Stimulated activated CD4-positive, alpha-beta T cell treated with anti-CD3 and anti-CD28 coated beads, Interleukin-4, amount 100 ng/mL, for 48 hours (primary cell): ENCODE data around the gene NFKBIB.

Experiments
- DNase-seq, 2 donors: peaks; one replicate each; pipeline ENCODE4 v3.0.0-alpha.2; 2020; ENCODE audit warnings: low read depth in 2 of 2

Gene NFKBIB

DNA sequence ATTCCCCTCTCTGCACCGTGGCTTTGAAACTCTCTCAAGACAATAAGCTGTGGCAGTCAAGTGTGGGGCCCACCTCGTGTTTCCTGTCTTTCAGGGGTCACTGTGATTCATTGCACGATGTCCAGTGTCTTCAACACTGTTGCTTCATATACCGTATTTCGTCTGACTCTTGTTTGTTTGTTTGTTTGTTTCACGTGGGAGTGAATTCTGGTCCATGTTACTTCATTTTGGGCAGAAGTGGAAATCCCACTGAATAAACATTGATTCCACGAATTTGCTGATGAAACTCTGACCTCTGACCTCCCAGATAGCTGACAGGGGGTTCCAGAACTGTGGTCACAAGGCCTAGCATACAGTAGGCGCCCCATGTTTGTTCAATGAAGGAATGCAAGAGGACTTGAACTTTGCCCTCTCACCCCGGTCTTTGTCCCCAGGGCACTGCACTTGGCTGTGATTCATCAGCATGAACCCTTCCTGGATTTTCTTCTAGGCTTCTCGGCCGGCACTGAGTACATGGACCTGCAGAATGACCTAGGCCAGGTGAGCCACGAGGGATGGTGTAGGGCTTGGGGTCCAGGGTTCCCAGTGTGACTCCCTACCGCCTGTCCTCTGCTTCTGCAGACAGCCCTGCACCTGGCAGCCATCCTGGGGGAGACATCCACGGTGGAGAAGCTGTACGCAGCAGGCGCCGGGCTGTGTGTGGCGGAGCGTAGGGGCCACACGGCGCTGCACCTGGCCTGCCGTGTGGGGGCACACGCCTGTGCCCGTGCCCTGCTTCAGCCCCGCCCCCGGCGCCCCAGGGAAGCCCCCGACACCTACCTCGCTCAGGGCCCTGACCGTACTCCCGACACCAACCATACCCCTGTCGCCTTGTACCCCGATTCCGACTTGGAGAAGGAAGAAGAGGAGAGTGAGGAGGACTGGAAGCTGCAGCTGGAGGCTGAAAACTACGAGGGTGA, 5.1 kb downstream of the NFKBIB start:
- DNase-seq = no peak

DNA sequence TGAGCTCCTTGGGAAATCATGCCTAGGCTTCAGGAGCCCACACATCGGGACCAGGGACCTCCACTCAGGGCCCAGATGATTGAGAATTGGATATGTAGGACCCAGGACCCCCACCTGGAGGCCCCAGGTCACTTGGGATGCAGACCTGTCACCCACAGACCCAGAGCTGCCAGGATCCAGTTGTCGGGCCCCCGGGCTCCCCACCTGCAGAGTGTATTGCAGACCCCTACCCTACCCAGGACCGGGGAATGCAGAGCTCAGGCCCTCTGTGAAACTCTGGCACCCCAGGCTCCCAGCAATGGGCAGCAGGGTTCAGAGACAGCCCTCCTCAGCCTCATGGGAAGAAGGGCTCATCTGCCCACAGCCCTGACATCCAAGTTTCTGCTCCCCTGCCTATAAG, 5.9 kb downstream of the NFKBIB start:
- no peak for DNase-seq

DNA sequence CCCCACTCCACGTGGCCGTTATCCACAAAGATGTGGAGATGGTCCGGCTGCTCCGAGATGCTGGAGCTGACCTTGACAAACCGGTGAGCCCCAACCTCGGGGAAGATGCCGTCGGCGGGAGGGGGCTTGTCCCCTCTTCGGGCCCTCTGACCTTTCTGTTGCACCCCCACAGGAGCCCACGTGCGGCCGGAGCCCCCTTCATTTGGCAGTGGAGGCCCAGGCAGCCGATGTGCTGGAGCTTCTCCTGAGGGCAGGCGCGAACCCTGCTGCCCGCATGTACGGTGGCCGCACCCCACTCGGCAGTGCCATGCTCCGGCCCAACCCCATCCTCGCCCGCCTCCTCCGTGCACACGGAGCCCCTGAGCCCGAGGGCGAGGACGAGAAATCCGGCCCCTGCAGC, 7.5 kb downstream of the NFKBIB start:
- no peak for DNase-seq

DNA sequence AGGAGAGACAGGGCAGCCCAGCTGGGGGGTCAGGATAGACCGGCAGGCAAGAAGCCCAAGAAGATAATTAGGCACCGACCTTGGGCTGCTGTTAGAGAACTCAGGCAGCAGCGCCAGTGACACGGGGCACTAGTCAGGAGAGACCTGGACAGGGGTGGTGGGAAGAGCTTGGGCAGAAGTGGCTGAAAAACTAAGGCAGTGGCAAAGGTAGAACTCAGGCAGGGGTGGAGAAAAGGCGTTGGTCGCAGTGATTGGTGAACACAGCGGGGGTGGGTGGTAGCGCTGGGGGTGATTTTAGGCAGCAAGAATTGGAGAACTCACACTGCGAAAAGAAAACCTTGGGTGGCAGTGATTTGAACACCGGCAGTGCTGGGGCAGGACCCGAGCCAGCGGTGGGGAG, 7.9 kb downstream of the NFKBIB start:
- no peak for DNase-seq

DNA sequence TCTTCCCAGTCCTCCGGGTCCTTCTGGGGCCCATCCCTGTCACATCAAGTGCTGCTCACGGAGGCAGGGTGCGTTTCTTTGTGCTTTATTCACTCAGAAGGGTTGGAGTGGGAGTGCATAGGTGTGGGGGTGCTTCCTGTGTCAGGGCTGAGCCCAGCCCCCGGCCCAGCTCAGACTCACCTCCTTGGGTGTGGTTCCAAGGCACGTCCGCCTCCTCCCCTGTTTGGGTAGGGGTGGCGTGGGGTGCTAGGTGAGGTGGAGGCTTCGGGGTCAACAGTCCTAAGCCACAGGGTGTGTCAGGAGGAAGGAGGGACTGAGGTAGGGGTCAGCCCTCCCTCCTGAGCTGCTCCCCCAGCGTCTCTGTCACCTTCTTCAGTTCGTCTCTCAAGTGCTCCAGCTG, 9.1 kb downstream of the NFKBIB start:
- DNase-seq = no peak

DNA sequence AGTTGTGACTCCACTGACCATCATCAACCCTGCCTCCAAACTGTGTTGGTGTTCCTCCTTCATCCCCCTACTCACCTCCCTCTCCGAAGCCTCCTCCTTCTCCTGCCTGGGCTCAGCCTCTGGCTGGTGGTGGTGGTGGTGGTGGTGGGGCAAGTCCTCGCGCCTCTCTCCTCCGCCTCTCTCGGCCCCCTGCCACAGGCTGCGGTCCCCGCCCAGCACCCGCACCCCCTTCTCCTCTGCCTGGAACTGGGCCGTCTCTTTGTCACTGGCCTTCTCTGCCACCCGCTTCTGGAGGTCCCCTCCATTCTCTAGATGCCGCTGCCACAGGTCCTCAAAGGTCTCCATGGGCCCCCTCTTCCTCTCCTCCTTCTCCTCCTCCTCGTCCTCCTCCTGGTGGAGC, 10.7 kb downstream of the NFKBIB start:
- no peak for DNase-seq

DNA sequence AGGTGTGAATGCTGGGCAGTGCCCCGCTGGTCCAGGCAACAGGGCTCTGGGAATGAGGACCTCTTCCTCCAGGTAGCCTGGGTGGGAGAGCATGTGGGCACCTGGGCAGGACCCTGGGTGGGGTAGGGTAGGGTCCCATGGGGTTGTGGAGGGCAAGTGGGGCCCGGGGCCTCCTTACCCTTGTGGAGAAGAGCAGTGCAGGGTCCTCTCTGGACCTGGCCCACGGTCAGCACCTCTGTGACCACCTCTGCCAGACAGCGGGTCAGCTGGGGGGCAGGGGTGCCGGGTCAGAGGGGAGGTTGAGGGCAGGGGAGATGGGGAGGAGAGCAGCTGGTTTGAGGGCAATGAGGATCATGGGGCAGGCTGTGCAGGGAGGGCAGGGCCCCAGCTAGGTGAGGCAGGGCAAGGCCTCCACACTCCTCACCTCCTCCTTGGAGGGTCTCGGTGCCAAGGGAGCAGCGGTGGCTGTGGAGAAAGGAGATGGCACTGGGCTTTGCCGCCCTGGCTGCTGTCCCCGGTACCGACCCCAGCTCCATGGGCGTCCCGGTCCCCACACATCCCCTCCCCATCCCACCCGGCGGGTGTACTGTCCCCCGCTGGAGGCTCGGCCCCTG, 11.7 kb downstream of the NFKBIB start:
- no peak for DNase-seq

DNA sequence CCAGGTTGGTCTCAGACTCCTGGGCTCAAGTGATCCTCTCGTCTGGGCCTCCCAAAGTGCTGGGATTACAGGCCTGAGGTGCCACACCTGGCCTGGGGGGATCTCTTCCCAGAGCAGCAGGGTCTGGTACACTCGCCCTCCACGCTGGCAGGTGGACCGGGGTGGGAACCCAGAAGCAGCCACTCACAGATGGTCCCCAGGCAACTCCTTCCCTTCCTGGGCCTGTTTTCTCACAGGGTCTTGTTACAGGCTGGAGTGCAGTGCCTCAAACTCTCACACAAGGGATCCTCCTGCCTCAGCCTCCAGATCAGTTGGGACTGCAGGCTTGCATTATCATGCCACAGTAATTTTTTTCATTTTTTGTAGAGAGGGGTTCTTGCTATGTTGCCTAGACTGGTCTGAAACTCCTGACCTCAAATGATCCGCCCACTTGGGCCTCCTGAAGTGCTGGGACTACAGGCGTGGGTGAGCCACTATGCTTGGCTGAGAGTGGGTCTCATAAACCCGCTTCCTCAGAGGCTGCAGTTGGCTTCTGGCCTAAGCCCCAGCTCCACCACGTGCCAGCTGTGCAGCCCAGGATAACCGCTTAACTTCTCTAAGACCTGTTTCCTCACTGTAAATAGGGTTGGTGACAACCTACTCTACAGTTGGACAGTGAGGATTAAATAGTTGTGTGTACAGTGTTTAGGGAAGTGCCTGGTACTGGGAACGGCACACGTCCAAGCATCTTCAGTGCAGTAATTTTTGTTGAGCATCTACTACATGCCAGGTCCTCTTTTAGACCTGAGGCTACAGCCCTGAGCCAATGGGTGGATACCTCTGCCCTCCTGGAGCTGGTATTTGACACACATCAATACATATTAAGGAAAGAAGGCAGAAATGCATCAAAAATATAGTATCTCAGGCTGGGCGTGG, 13.1 kb downstream of the NFKBIB start:
- DNase-seq = no peak

DNA sequence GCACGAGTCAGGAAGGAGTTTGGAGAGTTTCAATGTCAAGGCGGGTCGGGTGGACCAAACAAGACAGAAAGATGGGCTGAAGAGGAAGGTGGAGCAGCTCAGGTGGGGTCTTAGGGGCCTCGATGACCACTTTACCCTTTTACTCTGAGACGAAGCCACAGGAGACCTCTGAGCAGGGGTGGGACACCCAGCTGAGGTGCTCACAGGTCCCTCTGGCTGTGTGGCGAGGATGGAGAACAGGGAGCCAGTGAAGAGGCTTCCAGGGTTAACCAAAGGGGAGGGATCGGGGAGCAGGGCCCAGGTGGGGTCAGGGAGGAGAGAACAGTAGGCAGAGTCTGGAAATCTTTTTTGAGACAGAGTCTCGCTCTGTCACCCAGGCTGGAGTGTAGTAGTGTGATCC, 14.2 kb downstream of the NFKBIB start:
- no peak for DNase-seq

DNA sequence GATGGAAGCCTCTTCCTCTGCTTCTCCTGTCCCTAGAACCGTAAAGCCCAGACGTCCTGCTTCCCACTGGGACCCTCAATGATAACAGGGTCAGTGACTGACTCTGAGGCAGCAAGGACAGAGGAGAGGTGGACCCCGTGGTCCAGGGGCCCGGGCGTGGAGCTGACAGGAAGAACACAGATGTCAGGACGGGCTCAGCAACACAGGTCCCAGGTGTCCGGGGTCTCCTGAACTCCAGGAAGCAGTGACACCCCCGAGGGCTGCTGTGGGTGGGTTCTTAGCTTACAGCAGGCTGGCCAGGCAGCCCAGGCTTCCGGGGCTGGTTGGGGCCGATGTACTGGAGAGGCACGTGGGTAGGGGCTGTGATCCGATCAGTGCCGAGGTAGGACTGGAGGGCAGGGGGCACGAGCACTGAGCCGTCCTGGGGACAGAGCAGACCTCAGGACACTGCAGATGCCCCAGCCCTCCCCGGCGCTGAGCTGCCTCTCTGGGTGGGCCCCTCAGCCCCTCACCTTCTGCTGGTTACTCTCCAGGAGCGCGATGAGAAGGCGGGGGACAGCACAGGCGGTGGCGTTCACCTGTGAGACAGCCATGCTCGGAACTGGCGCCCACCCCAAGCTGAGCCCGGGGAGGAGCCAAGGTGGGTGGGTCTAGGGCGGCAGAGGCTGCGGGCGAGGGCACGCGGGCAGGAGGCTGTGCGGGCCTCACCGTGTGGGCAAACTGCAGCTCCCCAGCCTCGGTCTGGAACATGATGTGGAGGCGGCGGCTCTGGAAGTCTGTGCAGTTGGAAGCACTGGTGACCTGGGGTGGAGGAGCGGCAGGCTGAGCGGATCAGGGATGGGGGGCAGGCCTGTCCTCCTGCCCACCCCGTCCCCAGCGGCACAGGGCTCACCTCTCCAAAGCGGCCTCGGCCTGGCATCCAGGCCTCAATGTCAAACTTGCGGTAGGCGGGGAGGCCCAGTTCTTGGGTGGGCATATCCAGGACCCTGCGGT, 15.9 kb downstream of the NFKBIB start:
- no peak for DNase-seq

DNA sequence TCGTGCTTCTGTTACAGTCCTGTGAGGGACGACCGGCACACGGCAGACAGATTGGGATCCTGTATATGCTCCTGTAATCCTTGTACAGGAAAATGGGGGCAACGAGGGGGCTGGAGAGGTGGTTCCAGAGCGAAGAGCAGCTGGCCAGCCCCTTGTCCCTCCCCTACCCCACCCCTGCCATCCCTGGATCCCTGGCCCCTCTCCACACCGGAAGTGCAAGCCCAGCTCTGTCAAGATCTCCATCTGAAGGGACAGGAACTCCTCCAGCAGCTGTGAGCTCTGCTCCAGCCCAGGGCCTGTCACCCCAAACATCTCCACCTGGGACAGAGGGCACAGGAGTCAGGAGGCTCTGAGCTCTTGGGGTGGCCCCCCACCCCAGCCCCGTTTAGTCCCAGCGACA, 17.7 kb downstream of the NFKBIB start:
- no peak for DNase-seq

DNA sequence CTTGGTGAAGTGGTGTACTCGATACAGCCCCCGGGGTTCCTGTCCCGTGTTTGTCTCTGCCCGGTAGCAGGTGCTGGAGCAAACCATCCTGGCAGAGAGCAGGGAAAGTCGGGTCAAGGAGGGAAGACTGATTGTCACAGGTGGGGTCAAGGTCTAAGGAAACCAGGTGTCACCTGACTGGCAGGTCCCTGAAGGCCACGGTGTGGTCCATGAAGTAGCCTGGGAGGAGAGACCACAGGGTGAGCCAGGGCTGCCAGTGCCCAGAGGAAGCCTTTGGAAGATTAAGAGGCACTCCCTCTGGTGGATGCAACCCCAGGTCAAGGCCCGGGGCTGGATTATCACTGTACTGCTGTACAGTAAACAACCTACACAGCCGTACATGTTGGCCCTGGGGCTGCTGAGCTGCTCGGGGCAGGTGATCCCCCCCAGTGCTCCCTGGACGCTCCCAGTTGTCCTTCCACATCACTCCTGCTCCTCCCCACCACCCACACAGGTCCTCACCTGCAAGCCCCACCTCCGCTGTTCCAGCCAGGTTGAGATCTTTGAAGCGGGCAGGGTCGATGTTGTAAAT, 18.2 kb downstream of the NFKBIB start:
- no peak for DNase-seq

DNA sequence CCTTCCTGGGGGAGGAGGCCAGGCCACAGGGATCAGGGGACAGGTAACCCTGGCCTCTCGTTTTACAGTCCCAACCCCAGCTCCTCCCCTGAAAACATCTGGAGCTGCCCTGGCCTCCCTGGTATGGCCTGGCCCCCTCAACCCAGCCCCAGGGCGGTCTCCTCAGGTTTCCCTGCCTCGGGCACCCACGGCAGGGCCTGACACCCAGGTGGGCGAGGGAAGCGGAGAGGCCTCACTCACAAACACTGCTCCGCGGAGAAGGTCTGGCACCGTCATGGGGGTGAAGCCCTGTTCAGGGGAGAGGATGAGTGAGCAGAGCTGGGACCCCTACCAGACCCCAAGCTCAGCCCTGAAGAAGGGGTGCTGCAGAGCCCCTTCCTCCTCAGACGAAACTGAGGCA, 18.8 kb downstream of the NFKBIB start:
- DNase-seq = no peak

DNA sequence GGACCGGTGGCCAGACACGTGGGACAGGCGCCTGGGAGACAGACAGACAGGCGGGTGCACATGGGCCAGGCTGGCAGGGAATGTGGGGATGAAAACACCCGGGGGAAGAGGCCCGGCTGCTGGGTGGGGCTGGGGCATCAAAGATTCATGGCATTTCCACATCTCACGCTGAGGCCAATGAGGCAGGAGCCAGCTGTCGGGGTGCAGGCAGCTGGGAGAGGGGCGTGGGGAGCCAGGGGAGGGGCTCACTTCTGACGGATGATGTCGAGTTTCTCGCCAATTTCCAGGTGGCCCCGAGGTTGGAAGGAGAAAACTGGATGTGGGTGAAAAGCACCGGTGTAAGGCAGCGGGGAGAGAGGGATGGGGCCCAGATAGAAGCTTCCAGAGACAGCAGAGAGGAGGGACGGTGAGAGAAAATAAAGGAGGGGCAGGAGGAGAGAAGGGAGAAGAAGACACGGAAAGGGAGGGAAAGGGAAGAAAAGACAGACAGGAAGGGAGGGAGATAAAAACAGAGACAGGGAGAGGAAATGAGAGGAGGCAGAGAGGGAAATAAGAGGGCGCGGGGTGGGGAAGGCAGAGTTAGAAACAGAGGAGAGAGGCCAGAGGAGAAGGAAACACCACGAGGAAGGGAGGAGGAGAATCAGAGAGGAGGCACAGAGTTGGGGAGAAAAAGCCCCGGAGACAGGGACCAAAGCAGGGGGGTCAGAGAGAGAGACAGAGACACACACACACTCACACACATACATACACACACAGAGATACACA, 20.2 kb downstream of the NFKBIB start:
- no peak for DNase-seq

DNA sequence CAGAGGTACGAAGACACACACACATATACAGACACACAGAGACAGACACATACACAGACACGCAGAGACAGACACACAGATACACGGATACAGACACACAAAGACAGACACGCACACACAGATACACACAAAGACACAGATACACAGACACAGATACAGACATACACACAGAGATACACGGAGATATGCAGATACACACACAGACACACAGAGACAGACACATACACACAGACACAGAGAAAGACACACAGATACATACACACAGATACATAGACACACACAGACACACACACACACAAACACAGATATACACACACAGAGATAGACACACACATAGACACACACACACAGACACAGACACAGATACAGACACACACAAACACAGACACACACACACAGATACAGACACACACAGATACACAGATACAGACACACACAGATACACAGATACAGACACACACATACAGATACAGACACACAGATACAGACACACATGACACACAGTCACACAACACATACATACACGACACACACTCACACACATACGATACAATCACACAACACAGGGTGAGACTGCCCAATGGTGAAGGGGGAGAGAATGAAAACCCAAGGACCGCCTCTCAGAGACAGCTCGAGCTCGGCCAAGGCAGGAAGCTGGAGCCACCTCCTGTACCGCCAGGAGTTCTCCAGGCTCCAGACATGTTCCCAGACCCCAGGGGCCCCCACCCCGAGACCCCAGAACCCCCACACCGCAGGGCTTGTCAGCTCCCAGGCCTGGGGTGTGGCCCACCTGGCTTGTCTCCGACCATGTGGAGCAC, 21.0 kb downstream of the NFKBIB start:
- no peak for DNase-seq

DNA sequence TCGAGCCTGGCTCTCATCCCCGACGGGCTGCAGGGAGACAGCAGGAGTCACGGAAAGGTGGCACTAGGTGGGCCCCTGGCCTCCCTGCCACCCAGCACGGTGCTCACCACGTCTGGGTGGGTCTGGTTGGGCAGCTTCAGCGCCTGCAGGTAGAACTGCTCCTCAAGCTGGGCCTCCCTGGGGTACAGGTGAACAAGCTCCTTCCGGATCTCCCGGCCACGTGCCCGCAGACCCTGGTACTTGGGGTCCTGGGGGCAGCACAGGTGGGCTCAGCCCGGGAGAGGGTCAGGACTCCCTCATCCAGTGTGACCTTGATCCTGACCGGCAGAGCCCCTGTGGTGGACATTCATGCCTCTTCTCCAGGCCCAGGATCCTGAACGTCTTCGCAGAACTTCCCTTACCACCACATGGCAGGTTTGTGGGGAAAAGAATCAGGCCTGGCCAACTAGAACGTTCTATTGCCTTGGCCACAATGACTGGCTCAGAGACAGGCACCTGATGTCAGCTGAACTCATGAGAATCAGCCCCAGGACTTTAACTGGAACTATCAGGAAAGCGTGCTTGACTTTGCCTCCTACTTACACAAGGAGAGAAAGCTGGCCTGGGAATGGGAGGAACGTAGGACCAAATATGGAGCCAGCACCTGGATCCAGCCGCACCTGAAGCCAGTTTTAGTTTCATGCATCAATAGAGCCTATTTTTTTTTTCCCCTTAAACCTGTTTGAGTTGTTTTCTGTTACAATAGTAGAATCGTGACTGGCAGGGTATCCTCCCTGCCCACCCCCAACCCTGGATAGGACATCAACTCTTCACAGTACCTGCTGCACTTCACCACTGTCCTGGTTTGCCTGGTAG, 21.9 kb downstream of the NFKBIB start:
- no peak for DNase-seq

DNA sequence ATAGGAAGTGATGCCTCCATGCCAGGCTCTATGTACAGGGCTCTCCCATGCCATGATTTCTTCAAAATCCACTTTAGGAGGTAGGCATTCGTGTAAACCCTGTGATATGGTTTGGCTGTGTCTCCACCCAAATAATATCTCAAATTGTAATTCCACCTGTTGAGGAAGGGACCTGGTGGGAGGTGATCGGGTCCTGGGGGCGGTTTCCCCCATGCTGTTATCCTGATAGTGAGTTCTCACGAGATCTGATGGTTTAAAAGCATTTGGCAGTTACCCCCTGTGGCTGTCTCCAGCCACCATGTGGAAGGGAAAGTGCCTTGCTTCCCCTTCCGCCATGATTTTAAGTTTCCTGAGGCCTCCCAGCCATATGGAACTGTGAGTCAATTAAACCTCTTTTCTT, 22.7 kb downstream of the NFKBIB start:
- DNase-seq = no peak

DNA sequence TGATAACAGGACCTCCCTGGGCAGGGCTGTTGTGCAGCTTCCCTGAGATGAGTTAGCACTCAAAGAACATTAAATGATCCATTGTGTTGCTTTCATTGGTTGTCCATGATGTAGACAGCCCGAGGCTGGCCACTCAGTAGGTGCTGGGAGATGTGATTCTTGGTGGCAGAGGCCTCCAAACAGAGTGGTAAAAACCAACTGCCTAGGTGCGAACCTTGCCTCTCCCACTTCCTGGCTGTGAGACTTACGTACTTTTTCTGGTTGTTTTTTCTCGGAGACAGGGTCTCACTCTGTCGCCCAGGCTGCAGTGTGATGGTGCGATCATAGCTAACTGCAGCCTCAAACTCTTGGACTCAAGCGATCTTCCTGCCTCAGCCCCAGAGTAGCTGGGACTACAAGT, 24.6 kb downstream of the NFKBIB start:
- DNase-seq = no peak
